ENCODE measurements around the gene KLHL21. TPM values are rescaled to one million over a fixed set of nuclear protein-coding genes. Genes with fewer than 3 reads are reported as not detected.

Gene KLHL21
- 10 to 100 TPM; 10.9 to 13.2 TPM for total RNA-seq
- polyA plus RNA-seq (2013, experiment 1 of 2), result 8.8 TPM
- polyA plus RNA-seq (2013, experiment 2 of 2), result 7.9 TPM
- long read RNA-seq, experiment 1, full-length matches to known transcripts, result 1 of 7 reads
- long read RNA-seq, experiment 1, partial matches to known transcripts, result 0 of 7 reads
- long read RNA-seq, experiment 1, other reads (novel, unspliced or antisense), result 6 of 7 reads
- long read RNA-seq, experiment 2, full-length matches to known transcripts, result 8 of 13 reads
- long read RNA-seq, experiment 2, partial matches to known transcripts, result 5 of 13 reads
- long read RNA-seq, experiment 2, other reads (novel, unspliced or antisense), result 0 of 13 reads
- long read RNA-seq, experiment 3, full-length matches to known transcripts, result 108 of 121 reads
- long read RNA-seq, experiment 3, partial matches to known transcripts, result 5 of 121 reads
- long read RNA-seq, experiment 3, other reads (novel, unspliced or antisense), result 8 of 121 reads
- long read RNA-seq, experiment 4, partial matches to known transcripts, result 0 of 1 reads
- long read RNA-seq, experiment 4, other reads (novel, unspliced or antisense), result 1 of 1 reads

- Histone ChIP-seq H3K4me3 (ENCODE audit: low read length) (peak within 1 kb of the TSS; percentile 95), H3K9me3 (ENCODE audit: control insufficient read depth, low read length) (no peaks in the 10 kb centered on the region), H3K27me3 (ENCODE audit: control insufficient read depth, insufficient read depth, low read length, poor library complexity, severe bottlenecking) (no peaks in the 10 kb centered on the region), H3K36me3 (ENCODE audit: control insufficient read depth, insufficient read depth, low read length) (peaks cover 13% of the 10 kb centered on the region), H3K27ac (ENCODE audit: low read depth, low read length) (peak within 1 kb of the TSS; percentile 96), H3K4me1 (ENCODE audit: control insufficient read depth, insufficient read depth, low read length) (peaks cover 10% of the 10 kb centered on the region), H3K9ac (ENCODE audit: extremely low read depth, low read length, poor library complexity, severe bottlenecking) (peak within 1 kb of the TSS; percentile 76)
- peak; percentile 92 for DNase-seq
- 0% methylated on average over 20 to 84 of the region's 84 CpGs for WGBS, 2 experiments (ENCODE audit: insufficient coverage in 1 of 2, insufficient read length in 1 of 2)
- no peaks in the 10 kb centered on the region for H3K9me3 Mint-ChIP-seq
- peak within 1 kb of the TSS; percentile 94 for H3K27ac Mint-ChIP-seq
- H3K4me3 Mint-ChIP-seq, result peak within 1 kb of the TSS; percentile 75
- H3K27me3 Mint-ChIP-seq (ENCODE audit: insufficient read depth), result no peaks in the 10 kb centered on the region
- peaks cover 3% of the 10 kb centered on the region for H3K36me3 Mint-ChIP-seq (ENCODE audit: low read depth)
- peaks cover 19% of the 10 kb centered on the region for H3K4me1 Mint-ChIP-seq
- no peak for TF ChIP-seq CTCF (conservative IDR thresholded peaks at IDR 0.05)
These were observed at the start of gene KLHL21 for GRCh38 chr1:6602669-6603237. Gene KLHL21 (minus strand): TSS chr1:6602869. CDS start chr1:6602817, 52 bp downstream.

GRCh38 chr1:6651909-6652308, 49.2 kb upstream of the KLHL21 start:
- no peaks in the 10 kb centered on the region for H3K9me3 Mint-ChIP-seq
- WGBS, 2 experiments (ENCODE audit: insufficient coverage in 1 of 2, insufficient read length in 1 of 2), result 94 to 95% methylated on average over 7 to 17 of the region's 17 CpGs
- H3K27me3 Mint-ChIP-seq (ENCODE audit: insufficient read depth), result no peaks in the 10 kb centered on the region
- Histone ChIP-seq H3K9me3 (ENCODE audit: control insufficient read depth, low read length) (no peaks in the 10 kb centered on the region), H3K27ac (ENCODE audit: low read depth, low read length) (peak overlapping the region; percentile 12), H3K36me3 (ENCODE audit: control insufficient read depth, insufficient read depth, low read length) (peaks cover 48% of the 10 kb centered on the region), H3K4me1 (ENCODE audit: control insufficient read depth, insufficient read depth, low read length) (no peaks in the 10 kb centered on the region), H3K27me3 (ENCODE audit: control insufficient read depth, insufficient read depth, low read length, poor library complexity, severe bottlenecking) (no peaks in the 10 kb centered on the region), H3K4me3 (ENCODE audit: low read length) (no peak overlapping the region), H3K9ac (ENCODE audit: extremely low read depth, low read length, poor library complexity, severe bottlenecking) (no peak overlapping the region)
- peak overlapping the region; percentile 30 for H3K27ac Mint-ChIP-seq
- peaks cover 44% of the 10 kb centered on the region for H3K36me3 Mint-ChIP-seq (ENCODE audit: low read depth)
- no peak for DNase-seq
- H3K4me3 Mint-ChIP-seq, result no peak overlapping the region
- TF ChIP-seq CTCF (conservative IDR thresholded peaks at IDR 0.05), result no peak
- peaks cover 2% of the 10 kb centered on the region for H3K4me1 Mint-ChIP-seq

GRCh38 chr1:6648556-6648955, 45.9 kb upstream of the KLHL21 start:
- no peaks in the 10 kb centered on the region for H3K9me3 Mint-ChIP-seq

More at GRCh38 chr1:6648556-6648955, 45.9 kb upstream of the KLHL21 start:
- Histone ChIP-seq H3K9ac (ENCODE audit: extremely low read depth, low read length, poor library complexity, severe bottlenecking) (no peak overlapping the region), H3K4me3 (ENCODE audit: low read length) (no peak overlapping the region), H3K36me3 (ENCODE audit: control insufficient read depth, insufficient read depth, low read length) (peaks cover 56% of the 10 kb centered on the region), H3K27ac (ENCODE audit: low read depth, low read length) (no peak overlapping the region), H3K9me3 (ENCODE audit: control insufficient read depth, low read length) (no peaks in the 10 kb centered on the region), H3K4me1 (ENCODE audit: control insufficient read depth, insufficient read depth, low read length) (no peaks in the 10 kb centered on the region), H3K27me3 (ENCODE audit: control insufficient read depth, insufficient read depth, low read length, poor library complexity, severe bottlenecking) (no peaks in the 10 kb centered on the region)
- no peak for TF ChIP-seq CTCF (conservative IDR thresholded peaks at IDR 0.05)
- DNase-seq, result no peak
- 85% methylated on average over 4 to 6 of the region's 6 CpGs for WGBS, 2 experiments (ENCODE audit: insufficient coverage in 1 of 2, insufficient read length in 1 of 2)
- H3K4me3 Mint-ChIP-seq, result no peak overlapping the region
- no peaks in the 10 kb centered on the region for H3K27me3 Mint-ChIP-seq (ENCODE audit: insufficient read depth)
- peaks cover 57% of the 10 kb centered on the region for H3K36me3 Mint-ChIP-seq (ENCODE audit: low read depth)
- no peak overlapping the region for H3K27ac Mint-ChIP-seq
- H3K4me1 Mint-ChIP-seq, result peaks cover 5% of the 10 kb centered on the region
